ENCODE measurements around the gene KIF1A.

DNA sequence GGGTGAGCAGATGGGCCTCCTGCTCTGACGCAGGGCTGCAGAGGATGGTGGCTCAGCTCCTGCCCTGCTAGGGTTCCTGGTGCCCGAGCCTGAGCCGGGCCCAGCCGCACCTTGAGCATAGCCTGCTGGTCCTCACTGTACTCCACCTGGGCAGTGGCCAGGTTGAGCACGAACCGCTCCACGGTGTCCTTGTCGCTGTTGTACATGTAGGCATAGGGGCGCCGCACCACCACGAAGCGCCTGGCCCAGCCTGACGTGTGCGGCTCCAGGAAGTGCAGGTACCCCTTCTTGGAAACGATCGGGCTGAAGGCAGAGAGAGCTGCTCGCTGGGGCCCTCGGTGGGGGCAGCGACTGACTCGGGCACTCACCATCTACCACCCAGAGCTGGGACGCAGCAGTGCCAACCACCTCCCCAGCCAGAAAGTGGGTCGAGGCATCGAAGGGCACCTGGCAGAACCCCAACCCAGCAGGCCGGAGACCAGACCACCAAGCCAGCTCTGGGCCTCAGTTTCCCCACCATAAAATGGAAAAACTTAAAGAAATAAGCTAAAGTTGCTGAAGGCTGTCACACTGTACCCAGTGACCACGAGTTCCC, 101.0 kb downstream of the KIF1A start:
- no peak for TF ChIP-seq ESRRA (CRISPR knock-in tag; IDR thresholded peaks at IDR 0.05; ENCODE audit: borderline replicate concordance)
- no peak for TF ChIP-seq USF2 (CRISPR knock-in tag; IDR thresholded peaks at IDR 0.05)
- TF ChIP-seq CBFB (CRISPR knock-in tag; IDR thresholded peaks at IDR 0.05; ENCODE audit: low read depth) = no peak
- no peak for TF ChIP-seq CTCF (IDR thresholded peaks at IDR 0.05)
- TF ChIP-seq ZSCAN18 (CRISPR knock-in tag; IDR thresholded peaks at IDR 0.05) = no peak
- no peak for TF ChIP-seq TP53 (CRISPR knock-in tag; IDR thresholded peaks at IDR 0.05)
- TF ChIP-seq MLX (CRISPR knock-in tag; IDR thresholded peaks at IDR 0.05) = no peak
- no peak for TF ChIP-seq ATF3 (CRISPR knock-in tag; conservative IDR thresholded peaks at IDR 0.05)
- no peak for TF ChIP-seq SP1 (CRISPR knock-in tag; conservative IDR thresholded peaks at IDR 0.05)
- TF ChIP-seq, protein P1, sequence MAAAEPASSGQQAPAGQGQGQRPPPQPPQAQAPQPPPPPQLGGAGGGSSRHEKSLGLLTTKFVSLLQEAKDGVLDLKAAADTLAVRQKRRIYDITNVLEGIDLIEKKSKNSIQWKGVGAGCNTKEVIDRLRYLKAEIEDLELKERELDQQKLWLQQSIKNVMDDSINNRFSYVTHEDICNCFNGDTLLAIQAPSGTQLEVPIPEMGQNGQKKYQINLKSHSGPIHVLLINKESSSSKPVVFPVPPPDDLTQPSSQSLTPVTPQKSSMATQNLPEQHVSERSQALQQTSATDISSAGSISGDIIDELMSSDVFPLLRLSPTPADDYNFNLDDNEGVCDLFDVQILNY (CRISPR knock-in tag; IDR thresholded peaks at IDR 0.05) = no peak
- TF ChIP-seq, protein P2, sequence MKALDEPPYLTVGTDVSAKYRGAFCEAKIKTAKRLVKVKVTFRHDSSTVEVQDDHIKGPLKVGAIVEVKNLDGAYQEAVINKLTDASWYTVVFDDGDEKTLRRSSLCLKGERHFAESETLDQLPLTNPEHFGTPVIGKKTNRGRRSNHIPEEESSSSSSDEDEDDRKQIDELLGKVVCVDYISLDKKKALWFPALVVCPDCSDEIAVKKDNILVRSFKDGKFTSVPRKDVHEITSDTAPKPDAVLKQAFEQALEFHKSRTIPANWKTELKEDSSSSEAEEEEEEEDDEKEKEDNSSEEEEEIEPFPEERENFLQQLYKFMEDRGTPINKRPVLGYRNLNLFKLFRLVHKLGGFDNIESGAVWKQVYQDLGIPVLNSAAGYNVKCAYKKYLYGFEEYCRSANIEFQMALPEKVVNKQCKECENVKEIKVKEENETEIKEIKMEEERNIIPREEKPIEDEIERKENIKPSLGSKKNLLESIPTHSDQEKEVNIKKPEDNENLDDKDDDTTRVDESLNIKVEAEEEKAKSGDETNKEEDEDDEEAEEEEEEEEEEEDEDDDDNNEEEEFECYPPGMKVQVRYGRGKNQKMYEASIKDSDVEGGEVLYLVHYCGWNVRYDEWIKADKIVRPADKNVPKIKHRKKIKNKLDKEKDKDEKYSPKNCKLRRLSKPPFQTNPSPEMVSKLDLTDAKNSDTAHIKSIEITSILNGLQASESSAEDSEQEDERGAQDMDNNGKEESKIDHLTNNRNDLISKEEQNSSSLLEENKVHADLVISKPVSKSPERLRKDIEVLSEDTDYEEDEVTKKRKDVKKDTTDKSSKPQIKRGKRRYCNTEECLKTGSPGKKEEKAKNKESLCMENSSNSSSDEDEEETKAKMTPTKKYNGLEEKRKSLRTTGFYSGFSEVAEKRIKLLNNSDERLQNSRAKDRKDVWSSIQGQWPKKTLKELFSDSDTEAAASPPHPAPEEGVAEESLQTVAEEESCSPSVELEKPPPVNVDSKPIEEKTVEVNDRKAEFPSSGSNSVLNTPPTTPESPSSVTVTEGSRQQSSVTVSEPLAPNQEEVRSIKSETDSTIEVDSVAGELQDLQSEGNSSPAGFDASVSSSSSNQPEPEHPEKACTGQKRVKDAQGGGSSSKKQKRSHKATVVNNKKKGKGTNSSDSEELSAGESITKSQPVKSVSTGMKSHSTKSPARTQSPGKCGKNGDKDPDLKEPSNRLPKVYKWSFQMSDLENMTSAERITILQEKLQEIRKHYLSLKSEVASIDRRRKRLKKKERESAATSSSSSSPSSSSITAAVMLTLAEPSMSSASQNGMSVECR (CRISPR knock-in tag; IDR thresholded peaks at IDR 0.05; ENCODE audit: borderline replicate concordance) = no peak
